ENCODE data around the gene NEDD4L. TPM values are rescaled to one million over a fixed set of nuclear protein-coding genes. Genes with fewer than 3 reads are reported as not detected.

The NEDD4L gene
- polyA plus RNA-seq, 1 donor (not counting 4 experiments of a cell fraction or from before 2014, with no cell fraction given) = 52.6 TPM

DNA sequence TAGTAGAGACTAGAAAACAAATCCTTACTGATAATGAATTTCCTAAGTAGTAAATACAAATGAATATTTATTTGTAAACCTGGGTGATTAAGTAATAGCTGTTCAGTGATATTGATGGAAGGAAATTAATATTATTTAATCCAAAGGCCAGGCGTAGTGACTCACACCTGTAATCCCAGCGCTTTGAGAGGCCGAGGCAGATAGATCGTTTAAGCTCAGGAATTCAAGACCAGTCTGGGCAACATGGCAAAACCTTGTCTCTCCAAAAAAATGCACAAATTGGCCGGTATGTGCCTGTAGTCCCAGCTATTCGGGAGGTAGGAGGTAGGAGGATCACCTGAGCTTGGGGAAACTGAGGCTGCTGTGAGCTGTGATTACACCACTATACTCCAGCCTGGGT lies 228.2 kb downstream of the NEDD4L start:
- Histone ChIP-seq H3K9me1 (ENCODE audit: control insufficient read depth, extremely low read depth, insufficient read depth, low read length) (no peaks in the 10 kb centered on the region), H3K9me3 (ENCODE audit: control insufficient read depth, low read depth, low read length) (no peaks in the 10 kb centered on the region), H3K4me2 (ENCODE audit: control insufficient read depth, extremely low read depth, insufficient read depth, low read depth, low read length) (no peak overlapping the region), H4K20me1 (ENCODE audit: control insufficient read depth, extremely low read depth, insufficient read depth, low read length) (peaks cover 9% of the 10 kb centered on the region), H3K27ac (ENCODE audit: control insufficient read depth, insufficient read depth, low read length) (no peak overlapping the region), H3K4me1 (ENCODE audit: control insufficient read depth, extremely low read depth, insufficient read depth, low read length) (peaks cover 49% of the 10 kb centered on the region), H3K36me3 (ENCODE audit: control insufficient read depth in 2 of 2, extremely low read depth in 1 of 2, insufficient read depth in 2 of 2, low read length in 2 of 2) (peaks cover 3 to 7% of the 10 kb centered on the region in 2 experiments), H3K79me2 (ENCODE audit: control insufficient read depth, insufficient read depth, low read length) (peaks cover 82% of the 10 kb centered on the region), H3K4me3 (ENCODE audit: control insufficient read depth in 2 of 3, extremely low read depth in 1 of 3, insufficient read depth in 2 of 3, low read depth in 1 of 3, low read length in 3 of 3) (no peak overlapping the region), H3K27me3 (ENCODE audit: control insufficient read depth, extremely low read depth, insufficient read depth, low read length) (no peaks in the 10 kb centered on the region), H2AFZ (ENCODE audit: control insufficient read depth, low read length) (no peak overlapping the region), H3K9ac (ENCODE audit: control insufficient read depth, extremely low read depth, insufficient read depth, low read length) (no peak overlapping the region)
- no peak for TF ChIP-seq EZH2 (IDR thresholded peaks at IDR 0.05; ENCODE audit: low read length)
- TF ChIP-seq, protein P1, sequence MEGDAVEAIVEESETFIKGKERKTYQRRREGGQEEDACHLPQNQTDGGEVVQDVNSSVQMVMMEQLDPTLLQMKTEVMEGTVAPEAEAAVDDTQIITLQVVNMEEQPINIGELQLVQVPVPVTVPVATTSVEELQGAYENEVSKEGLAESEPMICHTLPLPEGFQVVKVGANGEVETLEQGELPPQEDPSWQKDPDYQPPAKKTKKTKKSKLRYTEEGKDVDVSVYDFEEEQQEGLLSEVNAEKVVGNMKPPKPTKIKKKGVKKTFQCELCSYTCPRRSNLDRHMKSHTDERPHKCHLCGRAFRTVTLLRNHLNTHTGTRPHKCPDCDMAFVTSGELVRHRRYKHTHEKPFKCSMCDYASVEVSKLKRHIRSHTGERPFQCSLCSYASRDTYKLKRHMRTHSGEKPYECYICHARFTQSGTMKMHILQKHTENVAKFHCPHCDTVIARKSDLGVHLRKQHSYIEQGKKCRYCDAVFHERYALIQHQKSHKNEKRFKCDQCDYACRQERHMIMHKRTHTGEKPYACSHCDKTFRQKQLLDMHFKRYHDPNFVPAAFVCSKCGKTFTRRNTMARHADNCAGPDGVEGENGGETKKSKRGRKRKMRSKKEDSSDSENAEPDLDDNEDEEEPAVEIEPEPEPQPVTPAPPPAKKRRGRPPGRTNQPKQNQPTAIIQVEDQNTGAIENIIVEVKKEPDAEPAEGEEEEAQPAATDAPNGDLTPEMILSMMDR (optimal IDR thresholded peaks at IDR 0.05 in 1 of 3, IDR thresholded peaks at IDR 0.05 in 1 of 3, conservative IDR thresholded peaks at IDR 0.05 in 1 of 3; ENCODE audit: extremely low read depth in 1 of 3, insufficient read depth in 2 of 3, low read length in 3 of 3) = no peak
- dilution Hi-C loops (cut with MboI; ENCODE audit: extremely low pct_ligation_motif_present, low sequenced_read_pairs) = no loop called here
- DNase-seq (ENCODE audit: low read depth, low spot score) (no peak), FAIRE-seq (no peak)

DNA sequence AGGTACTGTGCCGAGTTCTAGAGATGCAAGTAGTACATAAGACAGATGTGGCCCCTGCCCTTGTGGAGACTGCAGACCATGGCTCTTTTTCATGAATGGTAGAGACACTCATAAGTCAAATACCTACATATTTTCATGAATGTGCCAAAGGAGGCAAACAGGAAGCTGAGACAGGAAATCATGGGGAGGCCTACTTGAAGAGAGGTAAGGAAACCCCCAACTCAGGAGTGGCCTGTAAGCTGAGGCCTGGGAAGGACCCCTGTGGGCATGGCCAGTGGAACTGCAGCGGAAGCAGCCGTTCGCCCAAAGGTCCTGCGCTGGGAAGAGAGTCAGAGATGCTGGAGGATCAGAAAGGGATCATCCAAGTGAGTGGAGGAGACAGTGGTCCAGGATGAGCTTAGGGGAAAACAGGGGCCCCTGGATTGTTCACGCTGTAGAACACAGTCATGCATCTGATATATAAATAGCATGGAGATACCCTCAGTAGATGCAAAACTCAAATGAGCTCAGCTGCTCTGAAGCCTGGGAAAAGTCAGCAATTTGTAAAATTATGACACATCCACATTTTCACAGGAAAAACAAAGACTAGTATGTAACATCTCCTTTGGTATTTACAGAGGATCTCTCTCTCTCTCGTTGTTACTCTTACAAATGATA lies 228.9 kb downstream of the NEDD4L start:
- no peak for TF ChIP-seq EZH2 (IDR thresholded peaks at IDR 0.05; ENCODE audit: low read length)
- TF ChIP-seq, protein P1 (optimal IDR thresholded peaks at IDR 0.05 in 1 of 3, IDR thresholded peaks at IDR 0.05 in 1 of 3, conservative IDR thresholded peaks at IDR 0.05 in 1 of 3; ENCODE audit: extremely low read depth in 1 of 3, insufficient read depth in 2 of 3, low read length in 3 of 3) = no peak
- DNase-seq (ENCODE audit: low read depth, low spot score) (no peak), FAIRE-seq (peak; percentile 9)
- peaks cover 12% of the 10 kb centered on the region for H4K20me1 ChIP-seq (ENCODE audit: control insufficient read depth, extremely low read depth, insufficient read depth, low read length)
- no peaks in the 10 kb centered on the region for H3K27me3 ChIP-seq (ENCODE audit: control insufficient read depth, extremely low read depth, insufficient read depth, low read length)
- H3K4me2 ChIP-seq (ENCODE audit: control insufficient read depth, extremely low read depth, insufficient read depth, low read depth, low read length) = no peak overlapping the region
- no peak overlapping the region for H3K9ac ChIP-seq (ENCODE audit: control insufficient read depth, extremely low read depth, insufficient read depth, low read length)
- dilution Hi-C loops (cut with MboI; ENCODE audit: extremely low pct_ligation_motif_present, low sequenced_read_pairs) = no loop called here
- no peak overlapping the region for H3K27ac ChIP-seq (ENCODE audit: control insufficient read depth, insufficient read depth, low read length)
- H3K36me3 ChIP-seq (ENCODE audit: control insufficient read depth in 2 of 2, extremely low read depth in 1 of 2, insufficient read depth in 2 of 2, low read length in 2 of 2) = peaks cover 3 to 7% of the 10 kb centered on the region in 2 experiments
- peaks cover 82% of the 10 kb centered on the region for H3K79me2 ChIP-seq (ENCODE audit: control insufficient read depth, insufficient read depth, low read length)
- no peak overlapping the region for H3K4me3 ChIP-seq (ENCODE audit: control insufficient read depth in 2 of 3, extremely low read depth in 1 of 3, insufficient read depth in 2 of 3, low read depth in 1 of 3, low read length in 3 of 3)
- H3K4me1 ChIP-seq (ENCODE audit: control insufficient read depth, extremely low read depth, insufficient read depth, low read length) = peaks cover 46% of the 10 kb centered on the region
- no peaks in the 10 kb centered on the region for H3K9me3 ChIP-seq (ENCODE audit: control insufficient read depth, low read depth, low read length)
- H2AFZ ChIP-seq (ENCODE audit: control insufficient read depth, low read length) = no peak overlapping the region
- H3K9me1 ChIP-seq (ENCODE audit: control insufficient read depth, extremely low read depth, insufficient read depth, low read length) = no peaks in the 10 kb centered on the region

All from keratinocyte (primary cell).